OCI-LY7 (cell line): ENCODE results near the gene EPS15.

Experiments
- EZH2phosphoT487 ChIP-seq: fragments of 200-600 bp; sonication (generic); IDR thresholded peaks from 2 replicates; pipeline ENCODE4 v1.6.1; 2018; ENCODE audit warnings: low read depth, borderline replicate concordance, mild to moderate bottlenecking, mixed run types, antibody characterized with exemption, low read length, moderate library complexity, mixed read lengths
- TF ChIP-seq, protein P1 (sequence below): fragments of 200-600 bp; sonication (generic); conservative IDR thresholded peaks from 2 replicates; pipeline ENCODE4 v1.5.1; 2014; ENCODE audit warnings: mild to moderate bottlenecking, antibody characterized with exemption, low read length, moderate library complexity, mixed read lengths

DNA sequence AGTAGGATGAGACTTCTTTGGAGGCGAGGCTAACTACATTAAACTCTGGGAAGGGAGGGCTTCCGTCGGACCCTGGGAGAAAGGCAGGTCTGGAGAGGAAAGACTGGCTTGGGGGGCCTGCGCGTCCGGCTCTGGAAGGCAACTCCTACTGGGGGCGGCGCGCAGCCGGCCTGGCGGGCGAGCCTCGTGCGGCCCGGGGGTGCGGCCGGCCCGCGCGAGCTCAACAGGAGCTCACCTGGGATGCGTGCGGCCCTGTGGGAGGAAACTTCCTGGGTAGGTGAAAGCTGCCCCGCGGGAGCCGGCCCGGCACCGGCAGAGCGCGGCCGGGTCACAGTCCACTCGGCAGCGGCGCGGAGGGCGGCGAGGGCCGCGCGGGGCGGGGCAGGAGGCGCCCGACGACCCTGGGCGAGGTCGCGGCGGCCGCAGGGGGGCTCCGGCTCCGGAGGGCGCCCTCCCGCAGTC lies 449 bp downstream of the EPS15 start:
- TF ChIP-seq, protein P1, sequence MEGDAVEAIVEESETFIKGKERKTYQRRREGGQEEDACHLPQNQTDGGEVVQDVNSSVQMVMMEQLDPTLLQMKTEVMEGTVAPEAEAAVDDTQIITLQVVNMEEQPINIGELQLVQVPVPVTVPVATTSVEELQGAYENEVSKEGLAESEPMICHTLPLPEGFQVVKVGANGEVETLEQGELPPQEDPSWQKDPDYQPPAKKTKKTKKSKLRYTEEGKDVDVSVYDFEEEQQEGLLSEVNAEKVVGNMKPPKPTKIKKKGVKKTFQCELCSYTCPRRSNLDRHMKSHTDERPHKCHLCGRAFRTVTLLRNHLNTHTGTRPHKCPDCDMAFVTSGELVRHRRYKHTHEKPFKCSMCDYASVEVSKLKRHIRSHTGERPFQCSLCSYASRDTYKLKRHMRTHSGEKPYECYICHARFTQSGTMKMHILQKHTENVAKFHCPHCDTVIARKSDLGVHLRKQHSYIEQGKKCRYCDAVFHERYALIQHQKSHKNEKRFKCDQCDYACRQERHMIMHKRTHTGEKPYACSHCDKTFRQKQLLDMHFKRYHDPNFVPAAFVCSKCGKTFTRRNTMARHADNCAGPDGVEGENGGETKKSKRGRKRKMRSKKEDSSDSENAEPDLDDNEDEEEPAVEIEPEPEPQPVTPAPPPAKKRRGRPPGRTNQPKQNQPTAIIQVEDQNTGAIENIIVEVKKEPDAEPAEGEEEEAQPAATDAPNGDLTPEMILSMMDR, result no peak
- no peak for TF ChIP-seq EZH2phosphoT487
